HG03060 (cell line): ENCODE measurements around the gene MSMP.
A peak's percentile ranks its signal among the peaks of the same experiment; 100 is the strongest.

ENCODE experiments used
- ATAC-seq: cut with Tn5 transposase; IDR thresholded peaks from one replicate; pipeline ENCODE4 v1.9.1; 2021; ENCODE audit warnings: low read depth, moderate number of reproducible peaks; ENCODE audit not compliant: unreplicated experiment

Gene MSMP, protein sequence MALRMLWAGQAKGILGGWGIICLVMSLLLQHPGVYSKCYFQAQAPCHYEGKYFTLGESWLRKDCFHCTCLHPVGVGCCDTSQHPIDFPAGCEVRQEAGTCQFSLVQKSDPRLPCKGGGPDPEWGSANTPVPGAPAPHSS

GRCh38 chr9:35754264-35754663 lies at the start of gene MSMP:
Gene MSMP (minus strand): TSS chr9:35754276. CDS start chr9:35754129, 147 bp downstream.
- ATAC-seq = no peak

- ATAC-seq = no peak
Observed at GRCh38 chr9:35801328-35802128, 47.5 kb upstream of the MSMP start.

DNA sequence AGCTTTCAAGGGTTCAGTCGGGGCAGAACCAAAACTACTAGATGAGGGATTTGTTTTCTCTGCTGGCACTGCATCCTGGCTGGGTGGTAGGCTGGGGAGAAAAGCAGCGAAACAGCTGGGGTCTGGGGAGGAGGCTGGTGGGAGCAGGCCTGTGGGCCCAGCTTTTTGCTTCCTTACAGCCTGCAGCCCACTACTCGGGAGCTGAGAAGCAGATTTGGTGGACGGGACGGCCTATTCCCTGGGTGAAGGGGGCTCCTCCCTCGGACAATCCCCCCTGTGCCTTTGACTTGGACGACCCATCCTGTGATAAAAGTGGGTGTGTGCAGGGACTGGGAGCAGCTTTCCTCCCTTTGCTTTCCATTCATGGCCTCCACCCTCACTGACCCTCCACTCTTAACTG lies 46.5 kb upstream of the MSMP start:
- no peak for ATAC-seq

GRCh38 chr9:35798658-35799374 lies 44.7 kb upstream of the MSMP start:
- ATAC-seq = peak; percentile 63

DNA sequence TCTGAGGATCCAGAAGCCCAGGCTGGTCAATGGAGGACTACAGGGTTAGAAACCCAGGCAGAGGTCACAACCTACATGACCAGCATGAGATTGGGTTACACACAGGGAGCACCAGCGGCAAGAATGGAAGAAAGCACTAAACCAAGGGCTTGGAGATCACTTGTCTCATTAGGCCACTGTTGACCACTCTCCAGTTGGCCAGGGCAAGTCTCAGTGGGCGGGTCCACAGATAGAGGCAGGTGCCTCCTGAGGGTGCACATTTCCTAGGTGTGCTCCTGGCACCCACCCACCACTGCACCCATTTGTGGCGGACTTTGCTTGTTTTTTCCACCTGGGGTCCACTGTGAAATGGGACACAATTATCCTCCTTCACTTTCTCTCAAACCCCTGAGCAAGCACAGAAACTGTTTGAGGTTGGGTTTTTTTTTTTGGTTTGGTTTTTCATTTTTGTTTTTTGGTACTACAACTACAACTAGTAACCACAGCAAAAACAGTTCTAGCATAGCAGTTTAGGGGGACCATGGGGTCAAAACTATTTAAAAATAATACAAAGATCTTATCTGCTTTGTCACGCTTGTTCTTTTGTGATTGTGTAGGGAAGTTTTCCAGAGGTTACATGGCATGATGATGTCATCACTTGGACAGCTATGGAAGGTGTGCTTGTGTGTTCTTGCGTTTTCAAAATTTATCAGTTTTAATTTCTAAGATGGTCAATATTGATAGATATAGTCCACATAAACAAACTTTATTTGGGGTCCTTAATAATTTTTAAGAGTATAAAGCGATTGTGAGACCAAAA lies 43.4 kb upstream of the MSMP start:
- no peak for ATAC-seq

DNA sequence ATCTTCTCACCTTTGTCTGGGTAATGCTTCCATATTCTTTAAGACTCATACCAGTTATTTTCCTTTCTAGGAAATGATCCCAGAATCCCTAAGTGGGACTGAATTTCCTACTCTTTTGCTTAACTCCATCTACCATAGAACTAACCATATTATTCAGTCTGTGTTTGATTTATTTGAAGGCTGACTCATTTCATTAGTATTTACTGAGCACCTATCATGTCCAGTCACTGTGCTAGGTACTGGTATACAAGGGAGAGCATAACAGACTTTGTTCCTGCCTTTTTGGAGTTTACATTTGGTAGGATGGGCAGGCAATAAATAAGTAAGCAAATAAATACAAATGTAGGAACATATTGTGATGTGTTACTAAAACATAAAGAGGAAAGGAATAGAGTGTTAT lies 41.6 kb upstream of the MSMP start:
- ATAC-seq = no peak

DNA sequence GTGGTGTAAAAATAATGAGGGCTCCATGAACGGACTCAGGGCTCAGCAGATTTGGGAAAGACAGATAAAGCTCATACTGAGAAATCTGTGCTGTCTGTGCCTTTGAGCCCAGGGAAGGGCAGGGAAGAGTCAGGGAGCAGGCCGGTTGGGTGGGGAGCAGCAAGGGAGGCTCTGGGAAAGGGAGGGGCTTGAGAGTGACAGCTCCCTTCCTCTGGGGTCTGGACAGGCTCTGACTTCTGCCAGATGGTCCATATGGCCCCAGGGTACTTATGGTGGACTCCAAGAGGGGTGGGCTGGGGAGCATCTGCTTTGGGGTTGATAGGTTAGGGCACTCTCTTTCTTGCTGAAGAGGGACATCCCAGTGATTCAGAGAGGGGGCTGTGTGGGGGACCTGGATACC lies 39.4 kb upstream of the MSMP start:
- ATAC-seq = no peak

- ATAC-seq = no peak
Observed at GRCh38 chr9:35792826-35793225, 38.8 kb upstream of the MSMP start.

DNA sequence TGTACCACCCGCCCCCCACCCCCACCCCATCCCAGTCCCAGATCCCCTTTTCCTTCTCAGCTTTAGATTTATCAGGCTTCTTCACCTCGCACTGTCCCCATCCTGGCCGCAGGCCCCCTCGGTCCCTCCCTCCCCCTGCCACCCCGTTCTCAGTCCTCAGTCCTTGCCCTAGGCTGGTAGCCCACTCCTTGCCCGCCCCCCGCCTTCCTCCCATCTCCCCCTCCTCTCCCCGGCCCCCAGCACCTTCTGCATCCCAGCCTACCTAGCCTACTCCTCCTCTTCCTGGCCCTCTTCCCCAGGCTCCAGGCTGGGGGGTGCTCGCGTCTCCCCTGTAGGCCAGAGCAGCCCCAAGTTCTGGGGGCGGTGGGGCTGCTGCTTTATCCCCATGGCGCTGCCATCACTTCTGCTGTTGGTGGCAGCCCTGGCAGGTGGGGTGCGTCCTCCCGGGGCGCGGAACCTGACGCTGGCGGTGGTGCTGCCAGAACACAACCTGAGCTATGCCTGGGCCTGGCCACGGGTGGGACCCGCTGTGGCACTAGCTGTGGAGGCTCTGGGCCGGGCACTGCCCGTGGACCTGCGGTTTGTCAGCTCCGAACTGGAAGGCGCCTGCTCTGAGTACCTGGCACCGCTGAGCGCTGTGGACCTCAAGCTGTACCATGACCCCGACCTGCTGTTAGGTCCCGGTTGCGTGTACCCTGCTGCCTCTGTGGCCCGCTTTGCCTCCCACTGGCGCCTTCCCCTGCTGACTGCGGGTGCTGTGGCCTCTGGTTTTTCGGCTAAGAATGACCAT lies 38.1 kb upstream of the MSMP start:
- no peak for ATAC-seq

- ATAC-seq = no peak
Observed at GRCh38 chr9:35791297-35791921, 37.3 kb upstream of the MSMP start, which contains the start of gene NPR2. Gene NPR2 (plus strand): TSS chr9:35791591. CDS start chr9:35792409, 818 bp downstream.

GRCh38 chr9:35790385-35791296 lies 36.6 kb upstream of the MSMP start:
- ATAC-seq = no peak

DNA sequence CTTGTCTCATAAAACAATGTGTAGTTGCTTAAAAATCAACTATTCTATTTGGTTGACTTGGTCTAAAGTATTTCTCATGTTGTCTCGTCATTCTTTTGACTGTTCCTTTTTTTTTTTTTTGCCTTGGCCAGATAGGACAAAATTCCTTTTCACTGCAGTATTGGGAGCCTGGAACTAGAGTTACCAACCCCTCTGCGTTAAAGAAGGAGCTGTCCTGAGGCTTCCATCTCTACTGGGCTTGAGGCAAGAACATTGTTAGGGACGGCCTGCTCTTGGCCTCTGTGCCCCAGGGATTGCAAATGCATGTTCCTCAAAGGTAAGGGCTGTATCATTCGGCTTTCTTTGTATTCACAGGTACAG lies 35.9 kb upstream of the MSMP start:
- ATAC-seq = no peak

- ATAC-seq = no peak
Observed at GRCh38 chr9:35789541-35789940, 35.5 kb upstream of the MSMP start.

DNA sequence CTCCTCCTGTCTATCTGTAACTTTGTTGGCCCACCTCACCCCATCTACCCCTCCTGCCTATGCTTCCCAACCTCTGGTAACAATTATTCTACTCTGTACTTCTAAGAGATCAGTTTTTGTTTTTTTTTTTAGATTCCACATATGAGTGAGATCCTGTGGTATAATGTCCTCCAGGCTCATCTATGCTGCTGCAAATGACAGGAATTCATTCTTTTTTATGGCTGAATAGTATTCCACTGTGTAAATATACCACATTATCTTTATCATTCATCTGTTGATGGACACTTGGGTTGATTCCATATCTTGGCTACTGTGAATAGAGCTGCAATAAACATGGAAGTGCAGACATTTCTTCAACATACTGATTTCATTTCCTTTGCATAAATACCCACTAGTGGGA lies 29.3 kb upstream of the MSMP start:
- ATAC-seq = no peak

- ATAC-seq = no peak
Observed at GRCh38 chr9:35781066-35781465, 27.0 kb upstream of the MSMP start.

GRCh38 chr9:35778496-35778895 lies 24.4 kb upstream of the MSMP start:
- no peak for ATAC-seq

DNA sequence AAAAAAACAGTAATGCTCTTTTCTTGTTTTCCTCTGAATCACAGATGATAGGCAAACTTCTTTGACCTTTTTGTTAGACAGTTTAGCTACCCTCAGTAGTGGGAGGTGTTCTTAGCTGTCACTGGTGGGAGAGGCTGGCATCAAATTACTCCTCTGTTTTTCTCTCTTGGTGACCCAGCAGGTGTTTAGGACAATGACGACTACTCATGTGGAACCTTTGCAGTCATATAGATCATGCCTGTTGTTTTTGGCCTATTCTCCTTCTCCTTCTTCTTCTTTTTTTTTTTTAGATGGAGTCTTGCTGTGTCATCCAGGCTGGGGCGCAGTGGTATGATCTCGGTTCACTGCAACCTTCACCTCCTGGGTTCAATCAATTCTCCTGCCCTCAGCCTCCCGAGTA lies 21.9 kb upstream of the MSMP start:
- no peak for ATAC-seq

- ATAC-seq = no peak
Observed at GRCh38 chr9:35774907-35775635, 21.0 kb upstream of the MSMP start.
